Sigmoid colon (tissue), 7 donors: ENCODE results near the gene CEP128. TPM values are rescaled to one million over a fixed set of nuclear protein-coding genes. Genes with fewer than 3 reads are reported as not detected.

Experiments used
- DNase-seq: peaks from one replicate; pipeline ENCODE4 v3.0.0-alpha.2; 2019
- H3K27ac ChIP-seq, 4 donors: fragments of 200-600 bp; sonication (generic); one replicate each; pipeline ENCODE4 v1.5.1; 2016 to 2019; ENCODE audit warnings: mild to moderate bottlenecking in 1 of 4
- H3K27me3 ChIP-seq, 3 donors: fragments of 200-600 bp; sonication (generic); one replicate each; pipeline ENCODE4 v1.5.1; 2019; ENCODE audit warnings: mild to moderate bottlenecking in 1 of 3
- H3K36me3 ChIP-seq, 4 donors: fragments of 200-600 bp; sonication (generic); one replicate each; pipeline ENCODE4 v1.5.1; 2016 to 2019
- H3K4me1 ChIP-seq, 4 donors: fragments of 200-600 bp; sonication (generic); one replicate each; pipeline ENCODE4 v1.5.1; 2017 to 2019
- H3K4me3 ChIP-seq, 4 donors: fragments of 200-600 bp; sonication (generic); one replicate each; pipeline ENCODE4 v1.5.1; 2017 to 2019; ENCODE audit warnings: mild to moderate bottlenecking in 2 of 4, moderate library complexity in 1 of 4
- H3K9me3 ChIP-seq, 4 donors: fragments of 200-600 bp in 3 of 4; sonication (generic) in 3 of 4; one replicate each; pipeline versions ENCODE4 v1.5.1 to v1.6.1; 2013 to 2019
- CTCF ChIP-seq, 4 experiments: fragments of 450-650 bp in 3 of 4; fragments of 200-600 bp in 1 of 4; IDR thresholded peaks; one replicate each; pipeline ENCODE4 v1.5.1; 2016 to 2019; ENCODE audit warnings: antibody characterized with exemption in 4 of 4, mild to moderate bottlenecking in 3 of 4, moderate library complexity in 2 of 4
- EP300 ChIP-seq, 4 donors: sonication (generic); formaldehyde crosslinking; IDR thresholded peaks; one replicate each; pipeline ENCODE4 v1.6.1; 2017; ENCODE audit warnings: antibody characterized with exemption in 4 of 4
- POLR2A ChIP-seq, 2 donors: fragments of 450-650 bp; IDR thresholded peaks; one replicate each; pipeline ENCODE4 v1.6.1; 2016; ENCODE audit warnings: antibody characterized with exemption in 2 of 2, mild to moderate bottlenecking in 2 of 2, moderate library complexity in 2 of 2
- POLR2AphosphoS5 ChIP-seq, 4 donors: sonication (generic); formaldehyde crosslinking; IDR thresholded peaks; one replicate each; pipeline ENCODE4 v1.6.1; 2017; ENCODE audit warnings: antibody characterized with exemption in 4 of 4
- WGBS, 2 donors: extraction: QIAGEN DNeasy Blood & Tissue Kit; methylation state at CpG; one replicate each; pipeline ENCODE4 v1.1.7; 2013; 5-methylcytosine and 5-hydroxymethylcytosine counted together
- intact Hi-C: fragments of 100-400 bp; cut with DNase I; formaldehyde crosslinking; loops from one replicate; pipeline ENCODE4 v1.15.1; 2023
- polyA plus RNA-seq, 3 donors: library from polyadenylated mRNA; stranded (reverse); fragments of 200-250 nt; gene quantifications; one replicate each; pipeline ENCODE4 v1.2.3, GENCODE V29; 2013
- total RNA-seq, 4 donors: library from RNA; depleted of rRNA; stranded (reverse); fragments of >200 nt; gene quantifications; one replicate each; pipeline ENCODE4 v1.1.0, GENCODE V29; 2016
- donor health status: healthy with polysubstance abuse.
- donor health status: Bipolar disorder and iron deficiency.
- donor health status: healthy.

CEP128 gene
- total and polyA plus RNA-seq, 7 donors: 0.60 to 16.6 (median 8.3) TPM

- Histone ChIP-seq H3K4me3 (no peak overlapping the region), H3K4me1 (no peaks in the 10 kb centered on the region), H3K27ac (no peak overlapping the region), H3K9me3 (no peaks in the 10 kb centered on the region), H3K36me3 (no peaks in the 10 kb centered on the region), H3K27me3 (no peaks in the 10 kb centered on the region)
- intact Hi-C loops: no loop called here
- 91 to 98% methylated on average over 3 of the region's 3 CpGs for WGBS, 2 donors
- TF ChIP-seq POLR2AphosphoS5 (IDR thresholded peaks at IDR 0.05) (no peak), EP300 (IDR thresholded peaks at IDR 0.05) (no peak), CTCF (IDR thresholded peaks at IDR 0.05) (no peak), POLR2A (IDR thresholded peaks at IDR 0.05) (no peak)
- DNase-seq: no peak
Measured at GRCh38 chr14:80768646-80769045, 172.9 kb downstream of the CEP128 start.

GRCh38 chr14:80764921-80765507 lies 176.5 kb downstream of the CEP128 start:
- H3K27ac ChIP-seq: no peak overlapping the region
- 94 to 95% methylated on average over 6 of the region's 6 CpGs for WGBS, 2 donors
- TF ChIP-seq POLR2A (IDR thresholded peaks at IDR 0.05) (no peak), POLR2AphosphoS5 (IDR thresholded peaks at IDR 0.05) (no peak), EP300 (IDR thresholded peaks at IDR 0.05) (no peak), CTCF (IDR thresholded peaks at IDR 0.05) (no peak)
- H3K4me1 ChIP-seq: no peaks in the 10 kb centered on the region
- H3K36me3 ChIP-seq: no peaks in the 10 kb centered on the region
- intact Hi-C loops: no loop called here
- H3K9me3 ChIP-seq: no peaks in the 10 kb centered on the region
- no peaks in the 10 kb centered on the region for H3K27me3 ChIP-seq
- no peak overlapping the region for H3K4me3 ChIP-seq
- DNase-seq: no peak

- no peak overlapping the region for H3K4me3 ChIP-seq
- TF ChIP-seq CTCF (IDR thresholded peaks at IDR 0.05) (no peak), EP300 (IDR thresholded peaks at IDR 0.05) (no peak), POLR2AphosphoS5 (IDR thresholded peaks at IDR 0.05) (no peak), POLR2A (IDR thresholded peaks at IDR 0.05) (no peak)
- no peak for DNase-seq
- no peaks in the 10 kb centered on the region for H3K36me3 ChIP-seq
- 100% methylated on average over 1 of the region's 1 CpG for WGBS, 2 donors
- H3K27me3 ChIP-seq: no peaks in the 10 kb centered on the region
- H3K9me3 ChIP-seq: no peaks in the 10 kb centered on the region
- intact Hi-C loops: no loop called here
- H3K4me1 ChIP-seq: no peaks in the 10 kb centered on the region
- no peak overlapping the region for H3K27ac ChIP-seq
Measured at GRCh38 chr14:80764496-80764895, 177.0 kb downstream of the CEP128 start.

GRCh38 chr14:80762641-80763228 lies 178.8 kb downstream of the CEP128 start:
- no peak for TF ChIP-seq EP300 (IDR thresholded peaks at IDR 0.05)
- Histone ChIP-seq H3K27ac (no peak overlapping the region), H3K4me3 (no peak overlapping the region), H3K36me3 (no peaks in the 10 kb centered on the region), H3K27me3 (no peaks in the 10 kb centered on the region), H3K9me3 (no peaks in the 10 kb centered on the region), H3K4me1 (no peaks in the 10 kb centered on the region)
- intact Hi-C loops: no loop called here
- no peak for DNase-seq
- 96 to 97% methylated on average over 3 of the region's 3 CpGs for WGBS, 2 donors

- Histone ChIP-seq H3K9me3 (no peaks in the 10 kb centered on the region), H3K36me3 (no peaks in the 10 kb centered on the region), H3K4me3 (no peak overlapping the region), H3K27ac (no peak overlapping the region), H3K4me1 (no peaks in the 10 kb centered on the region), H3K27me3 (no peaks in the 10 kb centered on the region)
- TF ChIP-seq POLR2A (IDR thresholded peaks at IDR 0.05): no peak
- no peak for TF ChIP-seq POLR2AphosphoS5 (IDR thresholded peaks at IDR 0.05)
- no peak for TF ChIP-seq CTCF (IDR thresholded peaks at IDR 0.05)
- no peak for TF ChIP-seq EP300 (IDR thresholded peaks at IDR 0.05)
- 97 to 98% methylated on average over 7 of the region's 7 CpGs for WGBS, 2 donors
- intact Hi-C loops: no loop called here
- no peak for DNase-seq
Measured at GRCh38 chr14:80754696-80755095, 186.8 kb downstream of the CEP128 start.
